ENCODE results near the gene ADAMTSL3.

- TF ChIP-seq CTCF (IDR thresholded peaks at IDR 0.05) (no peak), EZH2 (IDR thresholded peaks at IDR 0.05; ENCODE audit: borderline replicate concordance, insufficient read depth, low read depth, low read length, poor library complexity, severe bottlenecking) (no peak)
Measured at GRCh38 chr15:83848315-83849050, 194.6 kb downstream of the ADAMTSL3 start.
